ENCODE results near the gene MRPL18. TPM values are rescaled to one million over a fixed set of nuclear protein-coding genes. Genes with fewer than 3 reads are reported as not detected.

MRPL18 gene
- total RNA-seq, 1 donor from 2014 or later = 47.8 TPM

DNA sequence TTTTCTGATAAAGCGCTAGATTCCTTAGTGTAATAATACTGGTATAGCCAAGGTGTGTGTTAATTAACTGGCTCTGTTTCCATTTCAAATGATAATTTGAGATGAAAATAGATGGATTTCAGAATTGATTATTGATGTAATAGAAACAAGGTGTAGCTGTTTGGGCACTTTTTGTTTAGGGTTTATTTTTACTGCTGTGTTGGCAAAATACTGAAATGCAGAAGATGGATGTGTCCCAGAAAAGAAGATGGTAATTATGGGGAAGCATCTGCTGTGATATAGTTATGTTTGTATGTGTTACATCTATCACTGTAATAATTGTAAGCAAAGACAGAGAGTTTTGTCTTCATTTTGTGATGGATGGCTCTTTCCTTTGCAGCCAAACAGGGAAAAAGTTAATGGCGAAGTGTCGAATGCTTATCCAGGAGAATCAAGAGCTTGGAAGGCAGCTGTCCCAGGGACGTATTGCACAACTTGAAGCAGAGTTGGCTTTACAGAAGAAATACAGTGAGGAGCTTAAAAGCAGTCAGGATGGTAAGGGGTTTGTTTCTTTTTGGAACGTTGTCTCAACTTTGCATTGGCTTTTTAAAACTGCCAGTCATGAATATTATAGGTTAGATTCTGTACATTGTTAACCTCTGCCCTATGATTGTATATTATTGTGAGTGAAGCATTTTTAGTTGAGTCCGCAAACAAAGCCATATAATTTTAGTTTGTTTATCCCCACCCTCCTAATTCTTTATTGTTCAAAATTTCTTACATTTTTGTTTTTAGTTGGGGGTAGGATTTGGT lies 37.0 kb upstream of the MRPL18 start:
- Histone ChIP-seq H3K9me3 (no peaks in the 10 kb centered on the region), H3K36me3 (peaks cover 100% of the 10 kb centered on the region), H3K4me3 (no peak overlapping the region), H3K27me3 (ENCODE audit: low read depth) (no peaks in the 10 kb centered on the region), H3K4me1 (no peaks in the 10 kb centered on the region), H3K27ac (no peak overlapping the region)
- DNase-seq (no peak), ATAC-seq (no peak)
- intact Hi-C loops (cut with DNase I) = no loop called here
- TF ChIP-seq, protein P1, sequence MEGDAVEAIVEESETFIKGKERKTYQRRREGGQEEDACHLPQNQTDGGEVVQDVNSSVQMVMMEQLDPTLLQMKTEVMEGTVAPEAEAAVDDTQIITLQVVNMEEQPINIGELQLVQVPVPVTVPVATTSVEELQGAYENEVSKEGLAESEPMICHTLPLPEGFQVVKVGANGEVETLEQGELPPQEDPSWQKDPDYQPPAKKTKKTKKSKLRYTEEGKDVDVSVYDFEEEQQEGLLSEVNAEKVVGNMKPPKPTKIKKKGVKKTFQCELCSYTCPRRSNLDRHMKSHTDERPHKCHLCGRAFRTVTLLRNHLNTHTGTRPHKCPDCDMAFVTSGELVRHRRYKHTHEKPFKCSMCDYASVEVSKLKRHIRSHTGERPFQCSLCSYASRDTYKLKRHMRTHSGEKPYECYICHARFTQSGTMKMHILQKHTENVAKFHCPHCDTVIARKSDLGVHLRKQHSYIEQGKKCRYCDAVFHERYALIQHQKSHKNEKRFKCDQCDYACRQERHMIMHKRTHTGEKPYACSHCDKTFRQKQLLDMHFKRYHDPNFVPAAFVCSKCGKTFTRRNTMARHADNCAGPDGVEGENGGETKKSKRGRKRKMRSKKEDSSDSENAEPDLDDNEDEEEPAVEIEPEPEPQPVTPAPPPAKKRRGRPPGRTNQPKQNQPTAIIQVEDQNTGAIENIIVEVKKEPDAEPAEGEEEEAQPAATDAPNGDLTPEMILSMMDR (IDR thresholded peaks at IDR 0.05) = no peak

DNA sequence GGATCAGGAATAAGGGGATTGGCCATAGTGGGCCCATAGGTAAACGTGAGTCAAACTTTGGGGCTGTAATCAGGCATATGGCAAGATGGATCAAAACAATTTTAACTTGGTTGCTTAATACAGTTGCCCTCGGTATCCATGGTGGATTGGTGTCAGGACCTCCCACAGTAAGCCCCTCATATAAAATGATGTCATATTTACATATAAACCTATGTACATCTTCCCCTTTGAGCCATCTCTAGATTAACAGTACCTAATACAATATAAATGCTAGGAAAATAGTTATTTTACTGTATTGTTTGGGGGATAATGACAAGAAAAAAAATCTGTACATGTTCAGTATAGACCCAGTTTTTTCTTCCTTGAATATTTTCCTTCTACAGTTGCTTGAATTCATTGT lies 35.9 kb upstream of the MRPL18 start:
- H3K4me3 ChIP-seq = no peak overlapping the region
- ATAC-seq (no peak), DNase-seq (no peak)
- H3K36me3 ChIP-seq = peaks cover 96% of the 10 kb centered on the region
- no peaks in the 10 kb centered on the region for H3K27me3 ChIP-seq (ENCODE audit: low read depth)
- intact Hi-C loops (cut with DNase I) = no loop called here
- no peaks in the 10 kb centered on the region for H3K4me1 ChIP-seq
- H3K27ac ChIP-seq = no peak overlapping the region
- TF ChIP-seq, protein P1 (IDR thresholded peaks at IDR 0.05) = no peak
- no peaks in the 10 kb centered on the region for H3K9me3 ChIP-seq

GRCh38 chr6:159754959-159755914 lies 35.0 kb upstream of the MRPL18 start:
- ATAC-seq (peak in 1 of 2 donors; percentile 25), DNase-seq (no peak)

DNA sequence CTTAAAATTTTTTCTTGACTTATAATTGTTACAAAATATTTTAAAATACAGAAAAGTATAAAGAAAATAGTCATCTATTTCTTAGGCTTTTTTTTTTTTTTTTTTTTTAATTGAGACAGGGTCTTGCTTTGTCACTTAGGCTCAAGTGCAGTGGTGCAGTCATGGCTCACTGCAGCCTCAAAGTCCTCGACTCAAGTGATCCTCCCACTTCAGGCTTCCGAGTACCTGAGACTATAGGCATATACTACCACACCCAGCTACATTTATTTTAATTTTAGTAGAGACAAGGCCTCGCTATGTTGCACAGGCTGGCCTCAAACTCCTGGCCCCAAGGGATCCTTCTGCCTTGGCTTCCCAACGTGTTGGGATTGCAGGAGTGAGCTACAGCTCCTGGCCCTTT lies 33.8 kb upstream of the MRPL18 start:
- TF ChIP-seq, protein P1 (IDR thresholded peaks at IDR 0.05) = no peak
- intact Hi-C loops (cut with DNase I) = no loop called here
- Histone ChIP-seq H3K9me3 (no peaks in the 10 kb centered on the region), H3K4me1 (peaks cover 11% of the 10 kb centered on the region), H3K27ac (no peak overlapping the region), H3K36me3 (peaks cover 75% of the 10 kb centered on the region), H3K4me3 (no peak overlapping the region), H3K27me3 (ENCODE audit: low read depth) (no peaks in the 10 kb centered on the region)
- ATAC-seq (no peak), DNase-seq (no peak)

More at GRCh38 chr6:159754959-159755914, 35.0 kb upstream of the MRPL18 start:
- no peaks in the 10 kb centered on the region for H3K9me3 ChIP-seq
- no peaks in the 10 kb centered on the region for H3K27me3 ChIP-seq (ENCODE audit: low read depth)
- intact Hi-C loops (cut with DNase I) = no loop called here
- TF ChIP-seq, protein P1 (IDR thresholded peaks at IDR 0.05) = no peak
- no peak overlapping the region for H3K27ac ChIP-seq
- H3K36me3 ChIP-seq = peaks cover 87% of the 10 kb centered on the region
- H3K4me3 ChIP-seq = no peak overlapping the region
- no peaks in the 10 kb centered on the region for H3K4me1 ChIP-seq

DNA sequence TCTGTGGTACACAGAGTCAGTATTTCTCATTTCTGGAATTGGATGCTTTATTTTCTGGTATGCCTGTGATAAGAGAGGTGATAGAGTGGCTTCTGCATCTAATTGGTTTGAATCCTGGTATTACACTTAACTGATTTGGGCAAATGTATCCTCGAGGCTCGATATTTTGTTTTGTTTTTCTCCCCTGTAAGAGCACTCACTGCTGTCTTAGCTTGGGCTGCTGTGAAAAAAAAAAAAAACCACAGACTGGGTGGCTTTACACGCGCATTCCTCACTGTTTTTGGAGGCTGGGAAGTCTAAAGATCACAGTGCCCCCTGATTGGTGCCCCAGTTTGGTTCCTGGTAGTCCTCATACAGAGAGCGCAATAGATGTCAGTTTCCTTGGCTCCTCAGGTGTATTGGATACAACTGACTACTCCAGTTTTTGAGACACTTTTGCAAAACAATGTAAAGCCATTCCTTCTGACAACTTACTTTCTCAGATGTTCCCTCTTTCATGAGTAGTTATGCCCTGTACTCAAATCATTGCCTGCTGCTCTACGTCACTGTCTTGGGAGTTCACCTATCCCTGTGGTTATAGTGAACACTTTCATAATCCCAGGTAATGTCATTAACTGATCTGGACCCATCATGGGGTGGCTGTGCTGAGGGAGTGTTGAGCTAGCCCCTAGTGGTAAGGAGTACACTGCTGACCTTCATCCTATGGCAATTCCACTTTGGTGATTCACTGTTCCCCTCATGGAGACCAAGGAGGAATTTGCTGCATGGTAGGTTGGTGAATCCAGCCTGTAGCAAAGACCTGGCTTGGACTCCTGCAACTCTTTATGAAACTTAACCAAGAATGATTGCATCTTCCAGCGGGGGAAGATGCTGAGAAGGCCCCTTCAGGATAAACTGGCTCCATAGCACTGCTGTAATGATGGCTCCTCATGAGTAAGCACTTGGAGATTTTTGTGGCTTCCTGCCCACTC lies 32.0 kb upstream of the MRPL18 start:
- Histone ChIP-seq H3K4me1 (peaks cover 15% of the 10 kb centered on the region), H3K36me3 (peaks cover 57% of the 10 kb centered on the region), H3K4me3 (no peak overlapping the region), H3K9me3 (no peaks in the 10 kb centered on the region), H3K27ac (no peak overlapping the region), H3K27me3 (ENCODE audit: low read depth) (no peaks in the 10 kb centered on the region)
- intact Hi-C loops (cut with DNase I) = no loop called here
- ATAC-seq (no peak), DNase-seq (no peak)
- TF ChIP-seq, protein P1 (IDR thresholded peaks at IDR 0.05) = no peak
